Sigmoid colon (tissue), 7 donors: Measurements from ENCODE around the gene AQR. TPM values are rescaled to one million over a fixed set of nuclear protein-coding genes. Genes with fewer than 3 reads are reported as not detected.
"Not testable (repeated sequence)": the region's sequence is repeated elsewhere in the genome, so short reads cannot be mapped to it uniquely, and the experiment has no call there.

ENCODE experiments used
- DNase-seq: peaks from one replicate; pipeline ENCODE4 v3.0.0-alpha.2; 2019
- H3K27ac ChIP-seq, 4 donors: fragments of 200-600 bp; sonication (generic); one replicate each; pipeline ENCODE4 v1.5.1; 2016 to 2019; ENCODE audit warnings: mild to moderate bottlenecking in 1 of 4
- H3K27me3 ChIP-seq, 3 donors: fragments of 200-600 bp; sonication (generic); one replicate each; pipeline ENCODE4 v1.5.1; 2019; ENCODE audit warnings: mild to moderate bottlenecking in 1 of 3
- H3K36me3 ChIP-seq, 4 donors: fragments of 200-600 bp; sonication (generic); one replicate each; pipeline ENCODE4 v1.5.1; 2016 to 2019
- H3K4me1 ChIP-seq, 4 donors: fragments of 200-600 bp; sonication (generic); one replicate each; pipeline ENCODE4 v1.5.1; 2017 to 2019
- H3K4me3 ChIP-seq, 4 donors: fragments of 200-600 bp; sonication (generic); one replicate each; pipeline ENCODE4 v1.5.1; 2017 to 2019; ENCODE audit warnings: mild to moderate bottlenecking in 2 of 4, moderate library complexity in 1 of 4
- H3K9me3 ChIP-seq, 4 donors: fragments of 200-600 bp in 3 of 4; sonication (generic) in 3 of 4; one replicate each; pipeline versions ENCODE4 v1.5.1 to v1.6.1; 2013 to 2019
- EP300 ChIP-seq, 4 donors: sonication (generic); formaldehyde crosslinking; IDR thresholded peaks; one replicate each; pipeline ENCODE4 v1.6.1; 2017; ENCODE audit warnings: antibody characterized with exemption in 4 of 4
- POLR2A ChIP-seq, 2 donors: fragments of 450-650 bp; IDR thresholded peaks; one replicate each; pipeline ENCODE4 v1.6.1; 2016; ENCODE audit warnings: antibody characterized with exemption in 2 of 2, mild to moderate bottlenecking in 2 of 2, moderate library complexity in 2 of 2
- POLR2AphosphoS5 ChIP-seq, 4 donors: sonication (generic); formaldehyde crosslinking; IDR thresholded peaks; one replicate each; pipeline ENCODE4 v1.6.1; 2017; ENCODE audit warnings: antibody characterized with exemption in 4 of 4
- WGBS, 2 donors: extraction: QIAGEN DNeasy Blood & Tissue Kit; methylation state at CpG; one replicate each; pipeline ENCODE4 v1.1.7; 2013; 5-methylcytosine and 5-hydroxymethylcytosine counted together
- intact Hi-C: fragments of 100-400 bp; cut with DNase I; formaldehyde crosslinking; loops from one replicate; pipeline ENCODE4 v1.15.1; 2023
- polyA plus RNA-seq, 3 donors: library from polyadenylated mRNA; stranded (reverse); fragments of 200-250 nt; gene quantifications; one replicate each; pipeline ENCODE4 v1.2.3, GENCODE V29; 2013
- total RNA-seq, 4 donors: library from RNA; depleted of rRNA; stranded (reverse); fragments of >200 nt; gene quantifications; one replicate each; pipeline ENCODE4 v1.1.0, GENCODE V29; 2016
- TF ChIP-seq, protein P1 (sequence below), 4 experiments: fragments of 450-650 bp in 3 of 4; fragments of 200-600 bp in 1 of 4; IDR thresholded peaks; one replicate each; pipeline ENCODE4 v1.5.1; 2016 to 2019; ENCODE audit warnings: antibody characterized with exemption in 4 of 4, mild to moderate bottlenecking in 3 of 4, moderate library complexity in 2 of 4
- donor health status: healthy with polysubstance abuse.
- donor health status: Bipolar disorder and iron deficiency.
- donor health status: healthy.

AQR gene
- total and polyA plus RNA-seq, 7 donors = 3.7 to 24.2 (median 17.4) TPM

DNA sequence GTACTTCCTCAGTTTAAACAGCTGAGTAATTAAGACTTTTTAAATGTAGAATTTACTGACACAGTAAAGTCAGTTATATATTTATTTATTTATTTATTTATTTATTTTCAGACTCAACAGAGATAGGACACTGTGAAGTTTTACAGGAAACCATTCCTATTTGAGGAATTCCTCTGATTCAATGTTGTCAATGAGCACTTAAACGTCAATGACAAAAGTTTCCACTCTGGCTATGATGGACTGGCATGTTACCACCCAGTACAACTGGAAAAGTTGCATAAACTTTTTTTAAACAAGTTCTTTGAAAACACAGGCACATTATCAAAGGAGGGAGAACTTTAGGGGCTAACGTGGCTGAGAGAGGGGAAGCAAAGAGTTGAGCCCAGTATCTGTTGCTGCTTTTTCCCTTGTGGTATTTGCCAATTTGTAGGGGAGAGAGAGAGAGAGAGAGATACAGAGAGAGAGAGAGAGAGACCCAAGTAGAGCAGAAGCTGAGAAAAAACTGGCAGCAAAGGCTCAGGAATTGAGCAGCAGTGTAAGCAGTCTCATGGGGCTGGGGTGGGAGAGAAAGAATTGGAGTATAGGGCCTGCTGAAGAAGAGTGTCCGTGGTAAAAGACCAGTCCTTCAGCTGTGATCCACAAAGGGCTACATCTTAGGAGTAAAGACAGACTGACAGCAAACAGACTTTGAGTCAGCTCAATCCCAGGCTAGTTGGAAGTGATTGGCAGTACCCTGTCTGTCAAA lies 155.9 kb downstream of the AQR start:
- H3K27ac ChIP-seq = no peak overlapping the region
- H3K27me3 ChIP-seq = no peaks in the 10 kb centered on the region
- no peaks in the 10 kb centered on the region for H3K36me3 ChIP-seq
- TF ChIP-seq EP300 (IDR thresholded peaks at IDR 0.05) = no peak
- no peak for TF ChIP-seq POLR2A (IDR thresholded peaks at IDR 0.05)
- TF ChIP-seq, protein P1, sequence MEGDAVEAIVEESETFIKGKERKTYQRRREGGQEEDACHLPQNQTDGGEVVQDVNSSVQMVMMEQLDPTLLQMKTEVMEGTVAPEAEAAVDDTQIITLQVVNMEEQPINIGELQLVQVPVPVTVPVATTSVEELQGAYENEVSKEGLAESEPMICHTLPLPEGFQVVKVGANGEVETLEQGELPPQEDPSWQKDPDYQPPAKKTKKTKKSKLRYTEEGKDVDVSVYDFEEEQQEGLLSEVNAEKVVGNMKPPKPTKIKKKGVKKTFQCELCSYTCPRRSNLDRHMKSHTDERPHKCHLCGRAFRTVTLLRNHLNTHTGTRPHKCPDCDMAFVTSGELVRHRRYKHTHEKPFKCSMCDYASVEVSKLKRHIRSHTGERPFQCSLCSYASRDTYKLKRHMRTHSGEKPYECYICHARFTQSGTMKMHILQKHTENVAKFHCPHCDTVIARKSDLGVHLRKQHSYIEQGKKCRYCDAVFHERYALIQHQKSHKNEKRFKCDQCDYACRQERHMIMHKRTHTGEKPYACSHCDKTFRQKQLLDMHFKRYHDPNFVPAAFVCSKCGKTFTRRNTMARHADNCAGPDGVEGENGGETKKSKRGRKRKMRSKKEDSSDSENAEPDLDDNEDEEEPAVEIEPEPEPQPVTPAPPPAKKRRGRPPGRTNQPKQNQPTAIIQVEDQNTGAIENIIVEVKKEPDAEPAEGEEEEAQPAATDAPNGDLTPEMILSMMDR (IDR thresholded peaks at IDR 0.05) = no peak
- TF ChIP-seq POLR2AphosphoS5 (IDR thresholded peaks at IDR 0.05) = no peak
- intact Hi-C loops = no loop called here
- H3K4me1 ChIP-seq = peaks cover 0 to 9% (median 0%) of the 10 kb centered on the region in 4 donors
- no peak for DNase-seq
- H3K4me3 ChIP-seq = no peak overlapping the region
- WGBS, 2 donors = 57 to 67% methylated on average over 3 of the region's 3 CpGs
- H3K9me3 ChIP-seq = no peaks in the 10 kb centered on the region

DNA sequence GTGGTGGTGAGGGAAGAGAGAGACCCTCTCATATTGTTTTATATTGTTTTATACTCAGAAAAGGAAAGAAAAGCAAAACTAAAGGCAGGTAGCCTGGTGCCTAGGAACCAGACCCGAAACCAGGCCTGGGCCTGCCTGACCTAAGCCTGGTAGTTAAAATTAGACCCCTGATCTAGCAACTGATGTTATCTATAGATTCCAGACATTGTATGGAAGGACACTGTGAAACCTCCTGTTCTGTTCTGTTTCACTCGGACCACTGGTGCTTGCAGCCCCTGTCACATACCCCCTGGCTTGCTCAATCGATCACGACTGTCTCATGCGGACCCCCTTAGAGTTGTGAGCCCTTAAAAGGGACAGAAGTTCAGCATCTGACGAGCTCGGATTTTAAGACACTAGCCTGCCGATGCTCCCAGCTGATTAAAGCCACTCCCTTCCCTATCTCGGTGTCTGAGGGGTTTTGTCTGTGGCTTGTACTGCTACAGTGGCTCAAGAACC lies 156.6 kb downstream of the AQR start:
- DNase-seq, H3K4me1 ChIP-seq, H3K27ac ChIP-seq, H3K4me3 ChIP-seq, intact Hi-C loops, H3K27me3 ChIP-seq, H3K9me3 ChIP-seq, H3K36me3 ChIP-seq: not testable (repeated sequence)
- 58 to 69% methylated on average over 9 of the region's 9 CpGs for WGBS, 2 donors

DNA sequence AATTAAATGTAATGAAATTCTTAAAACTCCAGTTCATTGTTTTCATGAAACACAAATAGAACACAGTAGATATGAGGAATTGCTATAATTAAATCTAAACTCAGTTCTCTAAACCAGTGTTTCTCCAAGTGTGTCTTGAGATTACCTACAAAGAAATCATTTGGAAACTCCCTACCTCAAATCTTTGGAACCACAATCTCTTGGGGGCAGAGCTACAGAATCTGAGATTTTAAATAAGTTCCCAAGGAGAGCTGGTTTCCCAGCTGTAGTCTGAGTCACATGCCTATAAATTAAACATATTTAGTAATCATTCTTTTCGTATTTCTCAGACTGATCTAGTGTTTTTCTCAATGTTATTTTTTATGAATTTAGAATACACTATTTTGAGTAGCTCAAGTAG lies 157.2 kb downstream of the AQR start:
- no peak overlapping the region for H3K4me3 ChIP-seq
- H3K27ac ChIP-seq = no peak overlapping the region
- H3K4me1 ChIP-seq = peaks cover 0 to 9% (median 0%) of the 10 kb centered on the region in 4 donors
- WGBS, 2 donors = 65 to 74% methylated on average over 1 of the region's 1 CpG
- no peaks in the 10 kb centered on the region for H3K27me3 ChIP-seq
- no peak for DNase-seq
- intact Hi-C loops = no loop called here
- no peaks in the 10 kb centered on the region for H3K9me3 ChIP-seq
- no peaks in the 10 kb centered on the region for H3K36me3 ChIP-seq
- TF ChIP-seq, protein P1 (IDR thresholded peaks at IDR 0.05) = no peak
- TF ChIP-seq POLR2A (IDR thresholded peaks at IDR 0.05) = no peak
- TF ChIP-seq POLR2AphosphoS5 (IDR thresholded peaks at IDR 0.05) = no peak
- no peak for TF ChIP-seq EP300 (IDR thresholded peaks at IDR 0.05)

DNA sequence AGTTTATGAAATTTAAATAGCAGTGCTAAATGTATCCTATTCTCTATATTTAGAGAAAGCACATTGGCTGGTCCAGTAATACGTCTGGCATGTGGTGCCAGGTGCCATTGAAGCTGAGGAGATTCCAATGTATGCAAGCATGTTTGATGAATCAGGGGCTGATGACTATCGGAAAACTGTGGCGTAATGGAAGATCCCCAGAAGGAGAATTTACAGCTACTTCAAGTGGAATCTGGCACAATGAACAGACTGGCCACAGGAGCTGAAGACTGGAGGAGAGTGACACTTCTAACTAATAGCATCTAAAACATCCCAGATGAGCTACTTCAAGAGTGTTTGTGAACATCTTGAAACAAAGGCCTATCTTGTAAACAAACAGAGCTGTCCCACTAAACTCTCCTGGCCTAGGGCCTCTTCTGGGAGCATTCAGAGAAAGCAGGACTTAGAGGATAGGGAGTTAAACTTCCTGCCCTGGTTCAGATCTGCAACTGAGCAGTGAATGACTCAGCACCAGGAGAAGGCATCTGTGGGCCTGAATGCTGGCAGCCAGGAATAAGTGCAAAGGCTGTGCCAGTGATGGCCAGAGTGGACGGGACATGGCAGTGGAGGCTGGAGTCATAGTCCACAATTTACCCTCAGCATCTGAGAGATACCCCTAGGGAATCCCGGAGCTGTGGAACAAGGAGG lies 159.0 kb downstream of the AQR start:
- 71 to 77% methylated on average over 5 of the region's 5 CpGs for WGBS, 2 donors
- Histone ChIP-seq H3K27ac (peak overlapping the region in 3 of 4 donors; percentile 19 to 65 (median 37)), H3K4me3 (no peak overlapping the region), H3K4me1 (peaks cover 0 to 9% (median 0%) of the 10 kb centered on the region in 4 donors), H3K36me3 (no peaks in the 10 kb centered on the region), H3K9me3 (no peaks in the 10 kb centered on the region), H3K27me3 (no peaks in the 10 kb centered on the region)
- no peak for DNase-seq
- intact Hi-C loops = no loop called here
- TF ChIP-seq POLR2AphosphoS5 (IDR thresholded peaks at IDR 0.05) (no peak), POLR2A (IDR thresholded peaks at IDR 0.05) (no peak), EP300 (IDR thresholded peaks at IDR 0.05) (no peak)
- TF ChIP-seq, protein P1 (IDR thresholded peaks at IDR 0.05) = no peak

DNA sequence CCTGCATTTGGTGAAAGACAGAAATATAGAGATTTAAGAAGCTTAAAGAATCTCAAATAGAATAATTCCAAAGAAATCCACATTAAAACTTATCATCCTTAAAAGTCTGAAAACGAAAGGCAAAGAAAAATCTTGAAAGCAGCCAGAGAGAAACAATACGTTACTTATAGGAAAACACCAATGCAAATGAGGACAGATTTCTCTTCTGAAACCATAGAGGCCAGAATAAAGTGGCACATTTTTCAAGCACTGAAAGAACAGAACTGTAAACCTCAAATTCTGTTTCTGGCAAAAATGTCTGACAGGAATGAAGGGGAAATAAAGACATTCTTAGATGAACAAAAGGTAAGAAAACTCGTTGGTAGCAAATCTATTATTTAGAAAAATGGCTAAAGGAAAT lies 160.4 kb downstream of the AQR start:
- TF ChIP-seq POLR2A (IDR thresholded peaks at IDR 0.05) (no peak), EP300 (IDR thresholded peaks at IDR 0.05) (no peak), POLR2AphosphoS5 (IDR thresholded peaks at IDR 0.05) (no peak)
- TF ChIP-seq, protein P1 (IDR thresholded peaks at IDR 0.05) = no peak
- intact Hi-C loops = no loop called here
- no peaks in the 10 kb centered on the region for H3K9me3 ChIP-seq
- 59 to 78% methylated on average over 3 of the region's 3 CpGs for WGBS, 2 donors
- DNase-seq = no peak
- H3K36me3 ChIP-seq = no peaks in the 10 kb centered on the region
- peaks cover 0 to 9% (median 0%) of the 10 kb centered on the region in 4 donors for H3K4me1 ChIP-seq
- H3K4me3 ChIP-seq = no peak overlapping the region
- no peaks in the 10 kb centered on the region for H3K27me3 ChIP-seq
- no peak overlapping the region for H3K27ac ChIP-seq
